Activated gamma-delta T cell treated with anti-CD3 and anti-CD28 coated beads, Interleukin-2, amount 50 U/mL, for 16 hours (primary cell): ENCODE data around the gene SCAMP5.

ENCODE experiments used
- DNase-seq: peaks from one replicate; pipeline ENCODE4 v3.0.0-alpha.2; 2020; ENCODE audit warnings: low read depth

The SCAMP5 gene, protein sequence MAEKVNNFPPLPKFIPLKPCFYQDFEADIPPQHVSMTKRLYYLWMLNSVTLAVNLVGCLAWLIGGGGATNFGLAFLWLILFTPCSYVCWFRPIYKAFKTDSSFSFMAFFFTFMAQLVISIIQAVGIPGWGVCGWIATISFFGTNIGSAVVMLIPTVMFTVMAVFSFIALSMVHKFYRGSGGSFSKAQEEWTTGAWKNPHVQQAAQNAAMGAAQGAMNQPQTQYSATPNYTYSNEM

DNA sequence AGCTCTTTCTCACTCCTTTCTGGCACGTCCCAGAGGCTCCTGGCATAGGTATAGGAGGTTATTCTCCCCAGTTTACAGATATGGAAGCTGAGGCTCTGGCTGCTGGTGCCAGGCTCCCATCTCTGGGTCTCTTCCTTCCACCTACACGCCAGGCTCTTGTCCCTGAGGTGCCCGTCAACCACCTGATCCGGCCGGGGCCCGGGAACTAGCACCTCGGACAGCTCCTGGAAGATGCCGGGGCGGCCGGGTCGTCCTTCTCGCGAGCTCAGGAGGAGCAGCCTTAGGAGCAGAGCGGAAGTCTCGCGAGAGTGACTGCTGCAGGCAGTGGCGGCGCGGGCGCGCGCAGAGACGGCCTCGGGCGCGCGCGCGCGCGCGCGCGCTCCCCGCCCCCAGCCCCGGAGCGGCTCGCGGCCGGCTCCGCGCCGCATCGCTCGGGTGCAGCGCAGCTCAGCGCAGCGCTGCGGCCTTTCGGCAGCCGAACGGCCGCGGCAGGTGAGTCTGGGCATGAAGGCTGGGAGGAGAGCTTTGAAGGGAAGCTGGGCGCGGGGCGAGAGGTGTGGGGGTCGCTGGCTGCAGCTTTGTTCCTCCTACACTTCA lies at the start of gene SCAMP5:
Gene SCAMP5 (plus strand): TSS at position 382 of the 597 bp plus-strand sequence. CDS start 16,277 bp downstream, outside the sequence.
- DNase-seq: peak; percentile 80

DNA sequence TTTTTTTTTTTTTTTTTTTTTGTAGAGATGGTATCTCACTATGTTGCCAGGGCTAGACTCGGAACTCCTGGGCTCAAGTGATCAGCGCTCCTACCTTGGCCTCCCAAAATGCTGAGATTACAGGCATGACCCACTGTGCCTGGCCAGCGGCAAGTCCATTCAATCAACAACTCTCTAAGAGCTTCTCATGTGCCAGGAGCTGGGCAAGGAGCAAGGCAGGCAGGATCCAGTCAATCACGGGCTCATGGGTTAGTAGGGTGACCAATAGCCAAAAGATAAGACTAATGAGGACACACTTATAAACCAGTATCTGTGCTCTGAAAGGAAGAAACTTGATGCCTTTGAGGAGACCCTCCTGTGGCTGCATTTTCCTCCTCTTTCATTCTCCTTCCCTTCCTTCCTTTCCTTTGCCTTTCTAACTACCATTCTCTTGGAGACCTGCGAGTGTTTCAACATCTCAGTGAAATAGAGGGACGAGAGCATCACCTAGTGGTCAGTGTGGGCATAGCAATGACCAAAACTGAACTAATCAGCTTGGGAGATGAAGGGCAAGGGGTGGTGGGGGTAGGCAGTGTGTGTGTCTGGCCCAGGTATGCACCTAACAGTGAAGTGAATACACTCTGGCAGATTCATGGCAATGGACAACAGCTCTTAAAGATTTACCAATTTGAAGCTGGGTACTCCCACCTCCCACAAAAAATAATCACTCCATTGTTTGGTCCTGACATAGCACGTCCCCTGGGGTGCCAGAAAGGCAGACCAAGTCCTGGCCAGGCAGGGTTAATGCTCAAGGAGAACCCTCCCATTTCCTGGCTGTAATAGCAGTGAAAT lies 45.1 kb upstream of the SCAMP5 start:
- DNase-seq: peak; percentile 70

DNA sequence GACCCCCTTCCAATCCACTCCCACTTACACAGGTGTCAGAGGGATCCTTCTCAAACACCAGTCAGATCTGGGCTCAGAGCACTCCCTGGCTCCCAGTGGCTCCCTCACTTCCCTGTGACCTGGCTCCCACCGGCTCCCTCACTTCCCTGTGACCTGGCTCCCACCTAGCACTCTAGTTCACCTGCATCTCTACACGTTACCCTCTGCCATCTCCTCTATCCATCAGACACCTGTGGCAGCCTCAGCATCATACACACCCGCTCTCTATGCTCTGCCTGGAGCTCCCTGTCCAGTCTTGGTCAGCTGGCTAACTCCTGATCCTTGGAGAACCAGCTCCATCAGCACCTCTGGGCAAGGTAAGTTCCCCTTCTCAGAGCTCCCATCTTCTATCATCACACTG lies 44.4 kb upstream of the SCAMP5 start:
- DNase-seq: no peak

DNA sequence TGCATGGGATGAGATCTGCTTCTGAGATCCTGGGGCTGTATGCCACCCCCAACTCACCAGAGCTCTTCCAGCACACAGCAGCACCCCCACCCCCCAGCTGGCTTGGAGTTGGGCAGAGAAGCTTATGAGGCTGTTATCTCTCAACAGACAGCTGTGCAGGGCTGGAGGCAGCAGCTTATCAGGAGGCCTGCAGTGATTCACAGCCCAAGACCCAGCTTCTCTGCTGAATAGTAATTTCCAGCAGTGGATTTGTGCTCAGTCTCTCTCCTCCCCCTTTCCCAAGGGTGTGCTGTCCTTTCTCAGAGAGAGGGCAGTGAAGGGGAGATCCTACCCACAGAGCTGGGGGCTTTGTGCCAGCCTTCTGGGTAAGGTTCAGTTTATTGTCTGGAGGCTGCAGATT lies 40.8 kb upstream of the SCAMP5 start:
- DNase-seq: no peak

DNA sequence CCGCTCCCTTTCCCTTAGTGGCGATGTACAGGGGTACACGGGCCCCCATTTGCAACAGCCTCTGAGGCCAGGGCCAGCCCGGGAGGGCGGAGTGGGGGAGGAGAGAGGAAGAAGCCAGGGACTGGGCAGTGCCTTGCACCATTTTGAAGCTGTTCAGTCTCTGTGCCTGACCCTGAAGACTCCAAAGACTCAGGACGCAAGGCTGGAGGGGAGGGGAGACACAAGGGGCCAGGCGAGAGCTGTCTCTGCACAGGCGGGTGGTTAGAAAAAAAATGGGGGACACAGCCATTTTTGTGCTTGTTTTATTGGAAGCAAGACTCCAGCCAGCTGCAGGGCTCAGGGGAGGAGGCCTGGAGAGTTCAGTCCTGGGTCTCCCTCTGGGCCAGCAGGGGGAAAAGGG lies 40.3 kb upstream of the SCAMP5 start:
- DNase-seq: no peak

DNA sequence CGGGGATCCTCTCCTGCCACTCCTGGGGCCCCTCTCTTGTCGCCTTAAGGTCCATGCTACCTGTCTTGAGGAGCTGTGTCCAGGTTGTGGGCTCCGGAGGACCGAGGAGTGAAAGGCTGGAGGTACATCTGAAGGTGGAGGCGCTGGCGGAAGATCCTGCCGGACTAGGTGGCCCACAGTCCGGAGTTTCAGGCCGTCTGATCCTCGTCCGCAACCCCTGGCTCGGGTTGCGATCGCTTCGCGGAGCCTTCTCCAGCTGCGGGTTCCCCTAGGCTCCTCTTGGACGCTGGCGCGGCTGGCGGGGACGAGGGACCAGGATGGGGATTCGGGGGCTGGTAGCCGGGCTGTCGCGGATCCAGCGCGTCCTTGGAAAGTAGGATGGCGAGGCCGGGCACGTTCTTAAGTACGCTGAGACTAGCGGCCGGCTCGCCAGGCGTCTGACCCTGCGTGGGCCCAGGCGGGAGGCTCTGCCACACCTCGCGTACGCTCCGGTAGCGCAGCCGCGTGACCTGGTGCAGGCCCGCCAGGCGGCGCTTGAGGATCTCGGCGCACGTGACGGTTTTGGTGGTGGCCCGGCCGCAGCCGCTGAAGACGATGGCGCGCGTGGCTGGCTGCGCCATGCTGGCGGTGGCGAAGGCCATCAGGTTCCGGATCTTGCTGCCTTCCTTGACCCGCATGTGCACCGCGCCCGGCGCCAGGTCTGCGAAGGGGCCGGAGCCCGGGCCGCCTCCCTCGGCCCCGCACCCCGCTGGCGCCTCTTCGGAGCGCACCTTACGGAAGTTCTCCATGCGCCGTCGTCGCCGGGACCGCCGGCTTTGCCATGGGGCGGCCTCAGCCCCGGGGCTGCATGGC lies 39.3 kb upstream of the SCAMP5 start:
- DNase-seq: peak; percentile 37

DNA sequence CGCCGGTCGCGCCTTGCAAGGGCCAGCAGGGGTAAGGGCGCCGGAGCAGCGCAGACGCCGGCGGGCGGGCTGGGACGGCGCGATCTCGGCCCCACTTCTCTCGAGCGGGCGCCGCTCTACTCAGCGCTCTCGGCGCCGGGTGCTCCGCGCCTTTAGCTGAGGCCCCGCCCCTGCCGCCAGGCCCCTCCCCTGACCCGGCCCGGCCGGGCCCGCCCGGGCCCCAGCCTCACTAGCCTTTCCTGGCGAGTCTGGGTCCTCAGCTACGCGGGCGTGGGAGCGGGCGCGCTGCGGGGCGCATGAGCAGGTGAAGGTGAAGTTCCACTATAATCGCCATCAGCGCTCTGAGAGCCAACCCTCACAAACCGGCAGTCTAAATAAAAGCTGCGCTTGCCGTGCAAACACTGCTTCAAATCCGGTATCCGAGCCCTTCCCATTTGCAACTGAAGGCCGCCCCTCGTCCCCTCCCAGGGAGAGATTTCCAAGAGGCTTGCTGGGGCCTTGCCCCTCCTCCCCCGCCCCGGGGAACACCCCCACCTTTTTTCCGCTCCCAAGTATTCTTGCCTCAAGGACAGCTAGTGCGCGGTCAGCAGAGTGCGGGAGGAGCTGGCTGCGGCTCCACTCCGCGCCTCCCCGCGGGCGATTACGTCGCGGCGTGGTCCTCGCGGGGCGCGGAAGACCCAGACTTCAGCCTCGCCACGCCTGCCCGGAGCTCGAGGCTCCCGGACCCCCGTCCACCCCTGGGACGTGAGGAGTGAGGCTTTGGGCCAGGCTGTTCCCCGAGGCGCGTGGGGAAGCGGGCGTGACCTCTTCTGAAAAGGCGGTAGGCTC lies 38.5 kb upstream of the SCAMP5 start, which contains the start of gene RPP25:
Gene RPP25 (minus strand): TSS at position 125 of the 828 bp plus-strand sequence. CDS start 189 bp downstream, outside the sequence.
- peak; percentile 45 for DNase-seq

DNA sequence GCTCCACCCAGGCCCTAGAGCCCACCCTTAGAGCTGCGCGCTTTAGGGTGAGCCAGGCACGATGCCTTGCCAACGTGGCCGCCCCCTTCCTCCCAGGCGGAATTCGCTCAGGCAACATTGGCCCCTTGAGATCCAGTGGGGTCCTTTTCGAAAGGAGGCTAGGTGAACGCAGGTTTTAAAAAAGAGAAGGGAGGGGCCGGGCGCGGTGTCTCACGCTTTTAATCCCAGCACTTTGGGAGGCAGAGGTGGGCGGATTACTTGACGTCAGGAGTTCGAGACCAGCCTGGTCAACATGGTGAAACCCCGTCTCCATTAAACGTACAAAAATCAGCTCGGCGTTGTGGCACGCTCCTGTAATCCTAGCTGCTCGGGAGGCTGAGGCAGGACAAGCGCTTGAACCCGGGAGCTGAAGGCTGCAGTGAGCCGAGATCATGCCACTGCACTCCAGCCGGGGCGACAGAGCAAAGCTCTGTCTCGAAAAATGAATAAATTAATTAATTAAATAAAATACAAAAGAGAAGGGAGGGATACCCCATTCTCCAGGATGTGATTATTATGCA lies 37.8 kb upstream of the SCAMP5 start:
- no peak for DNase-seq

DNA sequence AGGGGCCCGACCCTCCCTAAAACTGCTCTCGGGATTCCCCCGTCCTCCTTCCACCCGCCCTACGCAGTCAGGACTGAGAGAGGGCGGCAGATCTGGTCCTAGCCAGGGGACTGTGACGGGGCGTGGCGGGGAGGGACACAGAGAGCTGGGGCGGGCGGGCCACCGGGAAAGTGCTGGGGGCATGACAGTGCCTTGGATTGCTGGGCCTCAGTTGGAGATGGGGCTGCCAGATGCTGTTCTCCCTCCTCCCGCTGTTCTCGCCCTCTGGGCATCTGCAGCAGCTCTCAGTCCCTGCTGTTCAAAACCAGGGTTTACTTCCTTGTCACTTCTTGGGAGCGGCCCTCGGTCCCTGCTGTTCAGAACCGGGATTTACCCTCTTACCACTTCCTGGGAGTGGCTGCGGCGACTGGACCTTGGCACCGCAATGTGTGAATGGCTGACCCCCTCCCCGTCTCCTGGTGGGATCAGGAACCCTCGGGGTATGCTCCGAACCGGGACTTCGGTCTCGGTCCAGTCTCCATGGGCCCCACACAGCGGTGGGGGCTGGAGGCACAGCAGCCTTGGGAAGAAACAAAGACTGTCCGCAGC lies 36.9 kb upstream of the SCAMP5 start:
- no peak for DNase-seq

DNA sequence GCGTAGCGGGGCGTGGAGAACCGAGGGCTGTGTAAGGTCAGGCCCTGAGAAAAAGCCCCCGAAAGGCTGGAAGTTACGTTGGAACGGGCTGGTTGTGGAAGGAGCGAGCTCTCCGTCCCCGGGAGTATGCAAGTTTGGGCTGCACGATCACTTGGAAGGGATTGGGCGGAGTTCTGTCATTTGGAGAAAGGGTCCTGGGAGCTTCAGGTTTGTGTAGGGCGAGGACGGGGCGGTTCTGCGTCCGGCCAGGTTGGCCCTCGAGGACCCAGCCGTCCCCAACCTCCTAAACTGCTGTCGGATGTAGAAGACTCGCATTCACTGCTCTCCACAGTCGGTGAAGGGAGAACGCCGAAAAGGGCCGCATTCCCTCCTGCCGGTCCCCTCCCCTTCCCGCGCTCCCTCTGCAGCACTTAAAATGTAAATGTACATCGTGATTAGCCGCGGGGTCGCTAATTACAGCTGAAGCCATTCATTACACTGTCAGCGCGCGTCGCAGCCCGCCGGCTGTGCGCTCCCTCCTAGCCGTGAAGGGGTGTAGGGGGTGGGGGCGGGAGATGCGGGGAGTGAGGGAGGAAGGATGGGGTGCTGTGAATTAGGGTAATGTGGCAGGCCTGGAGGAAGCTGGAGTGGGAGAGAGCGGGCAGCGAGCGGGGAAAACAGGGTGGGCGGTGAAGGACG lies 36.3 kb upstream of the SCAMP5 start:
- no peak for DNase-seq

DNA sequence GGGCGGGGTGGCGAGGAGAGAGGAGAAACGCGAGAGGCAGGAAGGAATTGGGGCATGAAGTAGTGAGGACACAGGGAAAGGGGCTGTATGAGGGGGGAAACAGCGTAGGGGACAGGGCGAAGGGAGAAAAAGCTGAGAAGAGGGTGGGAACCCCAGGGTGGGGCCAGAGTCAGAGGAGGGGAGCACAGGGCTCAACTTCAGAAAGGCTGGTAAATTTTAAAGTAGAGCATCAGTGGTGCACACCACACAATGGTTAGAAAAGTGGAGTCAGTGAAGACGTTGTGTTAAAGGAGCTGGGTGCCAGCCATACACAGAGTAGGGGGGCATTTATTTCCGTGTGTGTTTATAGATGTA lies 35.8 kb upstream of the SCAMP5 start:
- DNase-seq: no peak

DNA sequence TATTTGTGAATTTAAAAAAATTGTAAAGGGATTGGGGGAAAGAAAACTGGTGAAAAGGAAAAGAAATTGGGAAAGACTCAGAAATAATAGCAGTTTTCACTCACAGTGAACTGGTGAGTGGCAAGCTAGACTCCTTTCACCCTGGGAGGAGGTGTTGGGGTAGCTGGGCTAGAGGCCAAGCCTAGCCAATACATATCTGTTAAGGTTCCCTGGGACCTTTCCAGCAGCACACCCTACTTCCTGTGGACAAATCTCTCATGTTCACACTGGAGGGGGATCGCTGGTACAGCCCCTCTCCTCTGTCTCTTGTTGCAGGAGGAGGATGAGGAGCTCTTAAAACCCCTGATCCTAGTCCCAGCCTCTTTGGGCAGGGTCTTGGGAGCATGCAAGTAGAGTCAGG lies 35.1 kb upstream of the SCAMP5 start:
- no peak for DNase-seq

DNA sequence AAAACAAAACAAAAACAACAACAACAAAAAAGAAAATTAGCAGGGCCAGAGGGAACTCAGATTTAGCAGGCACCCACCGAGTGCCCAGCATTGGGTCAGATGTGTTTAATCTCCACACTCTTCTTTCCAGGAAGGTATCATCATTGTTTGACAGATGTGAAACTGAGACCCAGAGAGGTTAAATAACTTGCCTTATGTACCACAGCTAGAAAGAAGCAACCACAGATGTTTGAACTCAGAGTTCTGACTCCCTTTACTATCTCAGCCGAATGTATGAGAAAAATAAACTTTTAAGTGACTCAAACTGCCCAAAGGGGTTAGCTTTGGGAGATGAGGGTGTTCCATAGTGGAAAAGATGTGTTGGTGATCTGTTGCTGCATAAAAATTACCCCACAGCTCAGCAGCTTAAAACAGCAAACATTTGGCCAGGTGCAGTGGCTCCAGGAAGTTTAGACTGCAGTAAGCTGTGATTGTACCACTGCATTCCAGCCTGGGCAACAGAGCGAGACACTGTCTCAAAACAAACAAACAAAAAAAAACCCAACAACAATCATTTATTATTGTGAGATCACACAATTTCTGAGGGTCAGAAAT lies 34.3 kb upstream of the SCAMP5 start:
- no peak for DNase-seq

DNA sequence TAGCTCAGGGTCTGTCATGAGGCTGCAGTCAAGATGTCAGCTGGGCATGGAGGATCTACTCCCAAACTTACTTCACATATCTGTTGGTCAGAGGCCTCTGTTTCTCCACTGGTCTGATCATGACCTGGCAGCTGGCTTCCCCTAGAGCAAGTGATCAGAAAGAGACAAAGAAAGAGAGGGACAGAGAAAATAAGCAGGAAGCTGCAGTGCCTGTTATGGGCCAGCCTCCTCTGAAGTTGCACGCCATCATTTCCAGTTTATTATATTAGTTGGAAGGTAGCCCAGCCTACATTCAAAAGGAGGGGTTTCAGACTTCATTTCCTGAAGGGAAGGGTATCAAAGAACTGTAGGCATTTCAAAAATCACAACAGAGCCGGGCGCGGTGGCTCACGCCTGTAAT lies 33.7 kb upstream of the SCAMP5 start:
- DNase-seq: no peak

DNA sequence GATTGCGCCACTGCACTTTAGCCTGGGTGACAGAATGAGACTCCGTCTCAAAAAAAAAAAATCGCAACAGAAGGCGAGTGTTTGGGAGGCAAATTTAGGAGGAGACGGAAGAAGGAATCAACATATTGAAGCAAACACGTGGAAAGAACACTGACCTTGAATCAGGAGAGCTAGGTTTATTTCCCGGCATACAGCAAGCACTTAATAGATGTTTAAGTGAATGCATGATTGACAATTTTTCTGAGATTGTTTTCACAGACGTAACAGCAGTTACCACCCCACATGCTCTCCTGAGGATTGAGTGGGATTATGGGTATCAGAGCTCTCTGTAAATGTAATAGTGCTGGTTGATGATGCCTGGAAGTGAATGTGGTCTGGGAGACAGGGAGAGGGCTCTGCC lies 33.1 kb upstream of the SCAMP5 start:
- no peak for DNase-seq

DNA sequence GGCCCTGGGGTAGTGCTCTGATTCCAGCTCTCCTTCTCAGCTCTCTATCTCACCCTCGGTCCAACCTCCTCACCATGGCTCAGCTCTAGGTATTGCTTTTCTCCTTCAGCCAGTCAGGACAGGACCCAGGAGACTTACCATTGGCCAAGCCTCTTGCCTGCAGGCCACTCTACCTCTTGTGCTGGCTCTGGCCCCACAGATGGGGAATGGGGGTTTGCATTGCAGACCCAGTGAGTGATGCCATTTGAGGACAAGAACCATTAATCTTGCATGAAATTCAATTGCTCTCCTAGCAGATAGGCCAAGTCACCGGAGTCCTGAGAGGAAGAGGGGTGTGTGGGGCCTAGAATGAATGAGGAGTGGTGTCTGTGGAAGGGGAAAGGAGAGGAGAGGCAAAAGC lies 32.7 kb upstream of the SCAMP5 start:
- no peak for DNase-seq

DNA sequence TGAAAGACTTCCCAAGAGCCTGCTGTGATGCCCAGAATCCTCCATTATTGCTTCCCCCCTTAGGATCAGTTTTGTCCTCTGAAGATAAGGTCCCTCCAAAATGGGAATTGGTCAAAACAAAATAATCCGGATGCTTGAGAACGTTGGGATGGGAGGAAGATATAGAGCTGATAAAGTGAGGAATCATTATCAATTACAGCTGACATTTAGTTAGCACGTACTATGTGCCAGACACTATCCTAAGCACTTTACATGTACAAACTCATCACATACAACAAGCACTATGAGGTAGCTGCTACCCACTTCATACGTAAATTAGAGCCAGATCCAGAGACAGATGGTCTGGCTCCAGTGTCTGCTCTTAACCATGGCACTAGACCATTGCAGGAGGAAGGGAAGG lies 32.1 kb upstream of the SCAMP5 start:
- no peak for DNase-seq

DNA sequence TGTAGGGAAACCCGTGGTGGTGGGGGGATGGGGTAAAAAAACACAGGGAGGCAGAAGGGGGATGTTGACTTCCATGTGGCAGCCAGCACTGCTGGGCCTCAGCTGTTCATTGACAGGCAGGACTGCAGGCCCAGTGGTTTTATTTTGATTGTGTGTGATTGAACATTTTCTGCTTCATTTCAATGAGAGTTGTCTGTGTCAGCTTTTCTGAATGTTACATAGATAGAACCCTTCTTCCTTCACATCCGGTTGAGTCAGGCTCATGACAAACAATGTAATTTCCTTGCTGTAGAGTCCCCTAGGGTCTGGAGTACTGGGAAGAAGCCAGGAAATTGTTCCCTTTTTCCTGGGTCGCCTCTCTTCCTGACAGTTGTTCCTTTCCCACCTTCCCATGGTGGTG lies 30.6 kb upstream of the SCAMP5 start:
- no peak for DNase-seq

DNA sequence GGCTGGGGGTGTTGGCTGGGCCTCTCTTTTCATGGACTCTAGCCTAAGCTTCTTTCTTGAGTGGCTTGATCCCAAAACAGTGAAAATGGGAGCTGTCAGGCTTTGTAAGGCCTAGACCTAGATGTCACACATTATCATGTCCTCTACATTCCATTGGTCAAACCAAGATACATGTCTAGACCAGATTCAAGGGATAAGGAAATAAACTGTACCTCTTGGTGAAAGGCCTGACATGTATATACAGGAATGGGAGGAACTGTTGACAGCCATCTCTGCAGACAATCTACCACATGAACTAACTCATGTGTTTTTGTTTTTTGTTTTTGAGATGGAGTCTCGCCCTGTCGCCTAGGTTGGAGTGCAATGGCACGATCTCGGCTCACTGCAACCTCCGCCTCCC lies 27.7 kb upstream of the SCAMP5 start:
- no peak for DNase-seq

DNA sequence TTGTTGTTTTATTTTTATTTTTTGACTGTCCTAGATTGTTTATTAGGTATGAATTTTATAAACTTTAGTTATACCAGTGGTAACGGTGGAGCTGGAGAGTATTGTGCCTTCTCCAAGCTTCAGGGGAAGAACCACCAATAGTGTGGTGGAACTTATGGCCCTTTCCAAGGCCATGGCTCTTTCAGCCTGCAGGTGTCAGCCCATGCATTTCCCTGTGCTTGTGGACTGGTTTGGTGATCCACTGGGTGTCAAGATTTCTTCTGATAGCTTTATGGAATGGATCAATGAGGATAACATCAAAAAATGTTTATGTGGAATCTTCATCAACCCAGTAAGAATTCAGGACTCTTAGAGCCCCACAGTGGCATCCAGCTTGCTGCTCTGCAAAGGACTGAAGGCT lies 19.2 kb upstream of the SCAMP5 start:
- no peak for DNase-seq
